C4-2B (cell line): ENCODE data around the gene SLC35D3.
"Not testable (repeated sequence)": the region's sequence is repeated elsewhere in the genome, so short reads cannot be mapped to it uniquely, and the experiment has no call there.

Source experiments
- ZFX ChIP-seq: fragments of 450-650 bp; IDR thresholded peaks from 2 replicates; pipeline ENCODE4 v1.6.1; 2017
- TF ChIP-seq, protein P1 (sequence below): fragments of 450-650 bp; conservative IDR thresholded peaks from 2 replicates; pipeline ENCODE4 v1.5.1; 2017; ENCODE audit warnings: mild to moderate bottlenecking

DNA sequence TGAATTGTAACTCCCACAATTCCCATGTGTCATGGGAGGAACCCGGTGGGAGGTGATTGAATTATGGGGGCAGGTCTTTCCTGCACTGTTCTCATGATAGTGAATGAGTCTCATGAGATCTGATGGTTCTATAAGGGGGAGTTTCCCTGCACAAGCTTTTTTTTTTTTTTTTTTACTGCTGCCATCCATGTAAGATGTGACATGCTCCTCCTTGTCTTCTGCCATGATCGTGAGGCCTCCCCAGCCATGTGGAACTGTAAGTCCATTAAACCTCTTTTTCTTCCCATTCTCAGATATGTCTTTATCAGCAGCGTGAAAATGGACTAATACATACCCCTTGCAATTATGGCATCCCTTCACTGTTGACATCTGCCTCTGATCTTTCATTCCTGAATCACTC lies 17.6 kb upstream of the SLC35D3 start:
- TF ChIP-seq, protein P1, sequence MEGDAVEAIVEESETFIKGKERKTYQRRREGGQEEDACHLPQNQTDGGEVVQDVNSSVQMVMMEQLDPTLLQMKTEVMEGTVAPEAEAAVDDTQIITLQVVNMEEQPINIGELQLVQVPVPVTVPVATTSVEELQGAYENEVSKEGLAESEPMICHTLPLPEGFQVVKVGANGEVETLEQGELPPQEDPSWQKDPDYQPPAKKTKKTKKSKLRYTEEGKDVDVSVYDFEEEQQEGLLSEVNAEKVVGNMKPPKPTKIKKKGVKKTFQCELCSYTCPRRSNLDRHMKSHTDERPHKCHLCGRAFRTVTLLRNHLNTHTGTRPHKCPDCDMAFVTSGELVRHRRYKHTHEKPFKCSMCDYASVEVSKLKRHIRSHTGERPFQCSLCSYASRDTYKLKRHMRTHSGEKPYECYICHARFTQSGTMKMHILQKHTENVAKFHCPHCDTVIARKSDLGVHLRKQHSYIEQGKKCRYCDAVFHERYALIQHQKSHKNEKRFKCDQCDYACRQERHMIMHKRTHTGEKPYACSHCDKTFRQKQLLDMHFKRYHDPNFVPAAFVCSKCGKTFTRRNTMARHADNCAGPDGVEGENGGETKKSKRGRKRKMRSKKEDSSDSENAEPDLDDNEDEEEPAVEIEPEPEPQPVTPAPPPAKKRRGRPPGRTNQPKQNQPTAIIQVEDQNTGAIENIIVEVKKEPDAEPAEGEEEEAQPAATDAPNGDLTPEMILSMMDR: not testable (repeated sequence)
- TF ChIP-seq ZFX: not testable (repeated sequence)
